Measurements from ENCODE around the gene CFAP43. TPM values are rescaled to one million over a fixed set of nuclear protein-coding genes. Genes with fewer than 3 reads are reported as not detected.
A peak's percentile ranks its signal among the peaks of the same experiment; 100 is the strongest.

The CFAP43 gene
- total RNA-seq, 1 donor from 2014 or later: not detected

- no peak overlapping the region for H3K27ac Mint-ChIP-seq (ENCODE audit: unreplicated experiment)
- no peaks in the 10 kb centered on the region for H3K36me3 Mint-ChIP-seq (ENCODE audit: unreplicated experiment)
- no peak for TF ChIP-seq CTCF (IDR thresholded peaks at IDR 0.05)
- H3K9me3 Mint-ChIP-seq (ENCODE audit: unreplicated experiment): no peaks in the 10 kb centered on the region
- peaks cover 9% of the 10 kb centered on the region for H3K4me1 Mint-ChIP-seq (ENCODE audit: unreplicated experiment)
- DNase-seq (ENCODE audit: extremely low spot score, unreplicated experiment): no peak
- H3K27me3 Mint-ChIP-seq (ENCODE audit: unreplicated experiment): peaks cover 51% of the 10 kb centered on the region
- H3K4me3 Mint-ChIP-seq (ENCODE audit: unreplicated experiment): peak overlapping the region; percentile 79
Observed at GRCh38 chr10:104232613-104233102, 494 bp upstream of the CFAP43 start.

GRCh38 chr10:104230490-104230889 is 1.7 kb downstream of the CFAP43 start:
- peaks cover 9% of the 10 kb centered on the region for H3K4me1 Mint-ChIP-seq (ENCODE audit: unreplicated experiment)
- no peak for DNase-seq (ENCODE audit: extremely low spot score, unreplicated experiment)
- H3K9me3 Mint-ChIP-seq (ENCODE audit: unreplicated experiment): no peaks in the 10 kb centered on the region
- peaks cover 43% of the 10 kb centered on the region for H3K27me3 Mint-ChIP-seq (ENCODE audit: unreplicated experiment)
- H3K4me3 Mint-ChIP-seq (ENCODE audit: unreplicated experiment): no peak overlapping the region
- H3K27ac Mint-ChIP-seq (ENCODE audit: unreplicated experiment): no peak overlapping the region
- no peak for TF ChIP-seq CTCF (IDR thresholded peaks at IDR 0.05)
- no peaks in the 10 kb centered on the region for H3K36me3 Mint-ChIP-seq (ENCODE audit: unreplicated experiment)

GRCh38 chr10:104223304-104223703 is 8.9 kb downstream of the CFAP43 start:
- DNase-seq (ENCODE audit: extremely low spot score, unreplicated experiment): no peak
- no peak overlapping the region for H3K27ac Mint-ChIP-seq (ENCODE audit: unreplicated experiment)
- TF ChIP-seq CTCF (IDR thresholded peaks at IDR 0.05): no peak
- H3K4me3 Mint-ChIP-seq (ENCODE audit: unreplicated experiment): no peak overlapping the region
- H3K27me3 Mint-ChIP-seq (ENCODE audit: unreplicated experiment): peaks cover 57% of the 10 kb centered on the region
- no peaks in the 10 kb centered on the region for H3K4me1 Mint-ChIP-seq (ENCODE audit: unreplicated experiment)
- no peaks in the 10 kb centered on the region for H3K9me3 Mint-ChIP-seq (ENCODE audit: unreplicated experiment)
- H3K36me3 Mint-ChIP-seq (ENCODE audit: unreplicated experiment): no peaks in the 10 kb centered on the region

- DNase-seq (ENCODE audit: extremely low spot score, unreplicated experiment): no peak
- no peak for TF ChIP-seq CTCF (IDR thresholded peaks at IDR 0.05)
- Mint-ChIP-seq H3K4me1 (ENCODE audit: unreplicated experiment) (no peaks in the 10 kb centered on the region), H3K4me3 (ENCODE audit: unreplicated experiment) (no peak overlapping the region), H3K27ac (ENCODE audit: unreplicated experiment) (no peak overlapping the region), H3K36me3 (ENCODE audit: unreplicated experiment) (no peaks in the 10 kb centered on the region), H3K9me3 (ENCODE audit: unreplicated experiment) (no peaks in the 10 kb centered on the region), H3K27me3 (ENCODE audit: unreplicated experiment) (peaks cover 43% of the 10 kb centered on the region)
Observed at GRCh38 chr10:104220522-104220921, 11.6 kb downstream of the CFAP43 start.

GRCh38 chr10:104218751-104219150 is 13.4 kb downstream of the CFAP43 start:
- no peak for DNase-seq (ENCODE audit: extremely low spot score, unreplicated experiment)
- H3K4me3 Mint-ChIP-seq (ENCODE audit: unreplicated experiment): no peak overlapping the region
- no peaks in the 10 kb centered on the region for H3K36me3 Mint-ChIP-seq (ENCODE audit: unreplicated experiment)
- H3K27ac Mint-ChIP-seq (ENCODE audit: unreplicated experiment): no peak overlapping the region
- TF ChIP-seq CTCF (IDR thresholded peaks at IDR 0.05): no peak
- peaks cover 39% of the 10 kb centered on the region for H3K27me3 Mint-ChIP-seq (ENCODE audit: unreplicated experiment)
- no peaks in the 10 kb centered on the region for H3K9me3 Mint-ChIP-seq (ENCODE audit: unreplicated experiment)
- no peaks in the 10 kb centered on the region for H3K4me1 Mint-ChIP-seq (ENCODE audit: unreplicated experiment)
